DND-41 (cell line): ENCODE data around the gene KSR2.

Experiments
- EZH2 ChIP-seq: IDR thresholded peaks from 3 replicates; pipeline ENCODE4 v1.6.1; 2012; ENCODE audit warnings: borderline replicate concordance, low read depth, mild to moderate bottlenecking, moderate library complexity, low read length, inconsistent platforms; ENCODE audit not compliant: severe bottlenecking
- TF ChIP-seq, protein P1 (sequence below): IDR thresholded peaks from 2 replicates; pipeline ENCODE4 v1.5.1; 2012; ENCODE audit warnings: borderline replicate concordance, low read length, moderate library complexity, mild to moderate bottlenecking; ENCODE audit not compliant: poor library complexity, severe bottlenecking; ENCODE audit errors: extremely low read depth

DNA sequence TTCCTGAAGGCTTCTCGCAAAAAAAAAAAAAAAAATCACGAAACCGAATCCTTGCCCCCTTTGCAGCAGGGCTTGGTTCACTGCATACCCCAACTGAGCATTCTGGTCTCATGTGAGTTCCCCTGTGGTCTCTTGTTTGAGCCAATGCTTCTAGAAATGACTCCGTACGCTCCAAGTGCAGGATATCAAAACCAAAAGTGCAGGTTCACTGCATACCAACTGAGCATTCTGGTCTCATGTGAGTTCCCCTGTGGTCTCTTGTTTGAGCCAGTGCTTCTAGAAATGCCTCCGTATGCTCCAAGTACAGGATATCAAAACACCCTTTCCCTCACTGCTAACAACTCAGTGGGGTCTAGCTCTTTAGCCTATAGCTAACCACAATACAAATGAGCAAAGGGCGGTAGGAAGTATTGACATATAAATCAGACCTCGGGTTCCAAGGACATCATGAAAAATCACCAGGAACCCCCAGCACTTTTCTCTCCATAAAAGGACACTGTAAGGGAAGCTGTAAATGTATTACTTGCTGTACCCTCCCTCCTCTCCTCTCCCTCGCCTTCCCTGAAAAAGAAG, 401.1 kb downstream of the KSR2 start:
- TF ChIP-seq, protein P1, sequence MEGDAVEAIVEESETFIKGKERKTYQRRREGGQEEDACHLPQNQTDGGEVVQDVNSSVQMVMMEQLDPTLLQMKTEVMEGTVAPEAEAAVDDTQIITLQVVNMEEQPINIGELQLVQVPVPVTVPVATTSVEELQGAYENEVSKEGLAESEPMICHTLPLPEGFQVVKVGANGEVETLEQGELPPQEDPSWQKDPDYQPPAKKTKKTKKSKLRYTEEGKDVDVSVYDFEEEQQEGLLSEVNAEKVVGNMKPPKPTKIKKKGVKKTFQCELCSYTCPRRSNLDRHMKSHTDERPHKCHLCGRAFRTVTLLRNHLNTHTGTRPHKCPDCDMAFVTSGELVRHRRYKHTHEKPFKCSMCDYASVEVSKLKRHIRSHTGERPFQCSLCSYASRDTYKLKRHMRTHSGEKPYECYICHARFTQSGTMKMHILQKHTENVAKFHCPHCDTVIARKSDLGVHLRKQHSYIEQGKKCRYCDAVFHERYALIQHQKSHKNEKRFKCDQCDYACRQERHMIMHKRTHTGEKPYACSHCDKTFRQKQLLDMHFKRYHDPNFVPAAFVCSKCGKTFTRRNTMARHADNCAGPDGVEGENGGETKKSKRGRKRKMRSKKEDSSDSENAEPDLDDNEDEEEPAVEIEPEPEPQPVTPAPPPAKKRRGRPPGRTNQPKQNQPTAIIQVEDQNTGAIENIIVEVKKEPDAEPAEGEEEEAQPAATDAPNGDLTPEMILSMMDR: no peak
- TF ChIP-seq EZH2: no peak
